ENCODE data around the gene HLA-DPB1. TPM values are rescaled to one million over a fixed set of nuclear protein-coding genes. Genes with fewer than 3 reads are reported as not detected.

Gene HLA-DPB1
- polyA plus RNA-seq, 2 of the 4 experiments (the other 2 are of a cell fraction): not detected

DNA sequence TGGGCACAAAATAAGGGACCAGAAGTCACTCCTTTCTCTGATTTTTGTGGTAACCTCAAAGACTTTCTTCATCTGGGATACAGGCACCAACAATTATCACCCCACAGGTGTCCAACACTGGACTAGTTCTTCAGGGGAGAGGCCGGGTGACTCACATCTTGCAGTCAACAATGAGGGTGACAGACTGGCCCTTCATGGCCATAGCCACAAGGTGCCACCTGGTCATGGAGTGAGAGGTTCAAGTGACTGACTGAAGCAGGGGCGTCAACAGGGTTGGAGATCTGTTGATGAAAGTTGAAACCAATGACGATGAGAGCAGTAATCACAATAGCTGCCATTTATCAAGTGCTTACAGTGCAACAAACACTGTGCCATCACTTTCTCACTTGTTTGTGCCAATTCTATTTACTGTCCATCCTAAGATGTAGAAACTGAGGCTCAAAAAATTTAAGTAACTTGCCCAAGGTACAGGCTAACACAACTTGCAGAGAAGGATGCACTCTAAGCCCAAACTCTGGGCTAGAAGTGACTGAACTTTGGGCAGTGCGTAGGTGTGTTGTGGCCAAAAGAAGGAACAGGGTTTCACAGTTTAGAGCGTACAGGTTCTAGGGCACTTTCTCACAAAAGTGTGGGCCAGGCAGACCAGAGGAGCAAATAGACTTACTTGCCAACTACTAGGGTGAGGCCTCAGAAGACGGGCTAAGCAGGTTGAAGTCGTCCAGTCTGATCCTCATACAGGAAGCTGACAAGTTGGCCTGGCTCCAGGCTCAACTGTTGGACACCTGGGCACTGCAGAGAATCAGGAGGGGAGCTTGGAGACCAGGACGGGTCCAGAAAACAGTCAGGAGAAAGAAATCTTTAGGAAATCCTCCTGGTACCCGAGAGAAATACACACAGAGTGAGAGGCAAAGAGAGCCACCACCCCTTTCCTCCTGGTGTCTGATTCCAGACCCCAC lies 30.4 kb downstream of the HLA-DPB1 start:
- Histone ChIP-seq H3K9me3 (no peaks in the 10 kb centered on the region), H3K4me2 (no peak overlapping the region), H3K4me1 (no peaks in the 10 kb centered on the region), H3K27ac (no peak overlapping the region), H3K4me3 (no peak overlapping the region)
- DNase-seq (ENCODE audit: low read depth in 1 of 2, low spot score in 1 of 2): no peak
- TF ChIP-seq HDAC2 (IDR thresholded peaks at IDR 0.05): no peak
- FAIRE-seq: no peak
- ATAC-seq: no peak
- ChIA-PET CTCF (no interaction called here), POLR2A (no interaction called here)
- WGBS (ENCODE audit: missing lambda C conversion rate): 5% methylated on average over 8 of the region's 9 CpGs

DNA sequence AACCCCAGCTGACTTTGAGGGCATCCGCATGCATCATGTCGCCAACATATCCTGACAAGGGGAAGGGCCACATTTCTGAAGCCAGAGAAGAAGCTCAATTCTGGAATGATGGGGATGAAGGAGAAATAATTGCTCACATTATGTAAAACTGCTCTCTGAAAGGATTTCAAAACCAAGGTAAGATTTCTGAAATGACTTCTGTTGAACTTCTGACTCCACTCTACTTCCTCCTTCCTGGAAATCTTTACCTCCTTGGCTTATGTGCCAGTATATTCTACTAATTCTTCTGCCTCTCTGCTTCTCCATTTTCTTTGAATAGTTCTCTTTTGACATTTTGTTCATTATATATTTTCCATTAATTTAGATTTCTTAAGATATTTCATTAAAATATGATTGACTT lies 31.9 kb downstream of the HLA-DPB1 start:
- TF ChIP-seq ZNF302 (CRISPR knock-in tag; IDR thresholded peaks at IDR 0.05) (no peak), EHMT2 (IDR thresholded peaks at IDR 0.05; ENCODE audit: low read depth) (no peak), ZSCAN20 (CRISPR knock-in tag; IDR thresholded peaks at IDR 0.05) (no peak), NPAS2 (CRISPR knock-in tag; IDR thresholded peaks at IDR 0.05; ENCODE audit: borderline replicate concordance) (no peak), HEYL (CRISPR knock-in tag; IDR thresholded peaks at IDR 0.05) (no peak), RAD21 (conservative IDR thresholded peaks at IDR 0.05 in 1 of 2, IDR thresholded peaks at IDR 0.05 in 1 of 2) (no peak), EP300 (IDR thresholded peaks at IDR 0.05) (no peak), RNF2 (IDR thresholded peaks at IDR 0.05; ENCODE audit: borderline replicate concordance, low read depth) (no peak), POLR2AphosphoS2 (conservative IDR thresholded peaks at IDR 0.05; ENCODE audit: low read length) (no peak), CBX8 (IDR thresholded peaks at IDR 0.05) (no peak), SMC3 (IDR thresholded peaks at IDR 0.05) (no peak), KDM5A (IDR thresholded peaks at IDR 0.05) (no peak), RFX5 (IDR thresholded peaks at IDR 0.05) (no peak), FOSB (CRISPR knock-in tag; IDR thresholded peaks at IDR 0.05) (no peak), SREBF2 (IDR thresholded peaks at IDR 0.05) (no peak), CHD2 (IDR thresholded peaks at IDR 0.05; ENCODE audit: low read length, partially characterized antibody) (no peak)
- TF ChIP-seq, protein P1, sequence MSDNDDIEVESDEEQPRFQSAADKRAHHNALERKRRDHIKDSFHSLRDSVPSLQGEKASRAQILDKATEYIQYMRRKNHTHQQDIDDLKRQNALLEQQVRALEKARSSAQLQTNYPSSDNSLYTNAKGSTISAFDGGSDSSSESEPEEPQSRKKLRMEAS (IDR thresholded peaks at IDR 0.05): no peak
- TF ChIP-seq, protein P2, sequence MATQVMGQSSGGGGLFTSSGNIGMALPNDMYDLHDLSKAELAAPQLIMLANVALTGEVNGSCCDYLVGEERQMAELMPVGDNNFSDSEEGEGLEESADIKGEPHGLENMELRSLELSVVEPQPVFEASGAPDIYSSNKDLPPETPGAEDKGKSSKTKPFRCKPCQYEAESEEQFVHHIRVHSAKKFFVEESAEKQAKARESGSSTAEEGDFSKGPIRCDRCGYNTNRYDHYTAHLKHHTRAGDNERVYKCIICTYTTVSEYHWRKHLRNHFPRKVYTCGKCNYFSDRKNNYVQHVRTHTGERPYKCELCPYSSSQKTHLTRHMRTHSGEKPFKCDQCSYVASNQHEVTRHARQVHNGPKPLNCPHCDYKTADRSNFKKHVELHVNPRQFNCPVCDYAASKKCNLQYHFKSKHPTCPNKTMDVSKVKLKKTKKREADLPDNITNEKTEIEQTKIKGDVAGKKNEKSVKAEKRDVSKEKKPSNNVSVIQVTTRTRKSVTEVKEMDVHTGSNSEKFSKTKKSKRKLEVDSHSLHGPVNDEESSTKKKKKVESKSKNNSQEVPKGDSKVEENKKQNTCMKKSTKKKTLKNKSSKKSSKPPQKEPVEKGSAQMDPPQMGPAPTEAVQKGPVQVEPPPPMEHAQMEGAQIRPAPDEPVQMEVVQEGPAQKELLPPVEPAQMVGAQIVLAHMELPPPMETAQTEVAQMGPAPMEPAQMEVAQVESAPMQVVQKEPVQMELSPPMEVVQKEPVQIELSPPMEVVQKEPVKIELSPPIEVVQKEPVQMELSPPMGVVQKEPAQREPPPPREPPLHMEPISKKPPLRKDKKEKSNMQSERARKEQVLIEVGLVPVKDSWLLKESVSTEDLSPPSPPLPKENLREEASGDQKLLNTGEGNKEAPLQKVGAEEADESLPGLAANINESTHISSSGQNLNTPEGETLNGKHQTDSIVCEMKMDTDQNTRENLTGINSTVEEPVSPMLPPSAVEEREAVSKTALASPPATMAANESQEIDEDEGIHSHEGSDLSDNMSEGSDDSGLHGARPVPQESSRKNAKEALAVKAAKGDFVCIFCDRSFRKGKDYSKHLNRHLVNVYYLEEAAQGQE (IDR thresholded peaks at IDR 0.05): no peak
- TF ChIP-seq, protein P3, sequence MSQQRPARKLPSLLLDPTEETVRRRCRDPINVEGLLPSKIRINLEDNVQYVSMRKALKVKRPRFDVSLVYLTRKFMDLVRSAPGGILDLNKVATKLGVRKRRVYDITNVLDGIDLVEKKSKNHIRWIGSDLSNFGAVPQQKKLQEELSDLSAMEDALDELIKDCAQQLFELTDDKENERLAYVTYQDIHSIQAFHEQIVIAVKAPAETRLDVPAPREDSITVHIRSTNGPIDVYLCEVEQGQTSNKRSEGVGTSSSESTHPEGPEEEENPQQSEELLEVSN (IDR thresholded peaks at IDR 0.05; ENCODE audit: borderline replicate concordance, low read depth): no peak
- TF ChIP-seq, protein P4, sequence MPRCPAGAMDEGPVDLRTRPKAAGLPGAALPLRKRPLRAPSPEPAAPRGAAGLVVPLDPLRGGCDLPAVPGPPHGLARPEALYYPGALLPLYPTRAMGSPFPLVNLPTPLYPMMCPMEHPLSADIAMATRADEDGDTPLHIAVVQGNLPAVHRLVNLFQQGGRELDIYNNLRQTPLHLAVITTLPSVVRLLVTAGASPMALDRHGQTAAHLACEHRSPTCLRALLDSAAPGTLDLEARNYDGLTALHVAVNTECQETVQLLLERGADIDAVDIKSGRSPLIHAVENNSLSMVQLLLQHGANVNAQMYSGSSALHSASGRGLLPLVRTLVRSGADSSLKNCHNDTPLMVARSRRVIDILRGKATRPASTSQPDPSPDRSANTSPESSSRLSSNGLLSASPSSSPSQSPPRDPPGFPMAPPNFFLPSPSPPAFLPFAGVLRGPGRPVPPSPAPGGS (IDR thresholded peaks at IDR 0.05): no peak
- 0% methylated on average over 2 of the region's 2 CpGs for WGBS (ENCODE audit: missing lambda C conversion rate)
- H3K4me3 ChIP-seq: no peak overlapping the region
- no peaks in the 10 kb centered on the region for H3K4me1 ChIP-seq
- H3K4me2 ChIP-seq: no peak overlapping the region
- DNase-seq (ENCODE audit: low read depth in 1 of 2, low spot score in 1 of 2): no peak
- ChIA-PET CTCF (interaction anchor here (0.7 kb wide), 1 partner anchor 9 kb away, joined by 3 read pairs; no protein-coding TSS in a partner anchor), POLR2A (no interaction called here)
- H3K9me3 ChIP-seq: no peaks in the 10 kb centered on the region
- no peak for FAIRE-seq
- ATAC-seq: no peak
- no peak overlapping the region for H3K27ac ChIP-seq

Data from A549 (cell line).